GM21528 (cell line): Measurements from ENCODE around the gene COG5.

Source experiments
- ATAC-seq: cut with Tn5 transposase; IDR thresholded peaks from one replicate; pipeline ENCODE4 v1.9.1; 2021; ENCODE audit warnings: mild to moderate bottlenecking, moderate library complexity; ENCODE audit not compliant: unreplicated experiment, low FRiP score

The COG5 gene

GRCh38 chr7:107563775-107564552 lies at the start of gene COG5, which contains the start of gene DUS4L:
Gene COG5, minus strand, starts transcription at chr7:107563920. Its CDS starts 24 bp downstream, at chr7:107563896.
Gene DUS4L, plus strand, starts transcription at chr7:107563971. Its CDS starts 3,100 bp downstream, at chr7:107567071.
- peak; percentile 97 for ATAC-seq

GRCh38 chr7:107613439-107613838 lies 49.7 kb upstream of the COG5 start:
- no peak for ATAC-seq

- ATAC-seq, result no peak
These were observed 46.6 kb upstream of the COG5 start for GRCh38 chr7:107610323-107610722.

GRCh38 chr7:107609811-107610261 lies 46.1 kb upstream of the COG5 start:
- no peak for ATAC-seq

- ATAC-seq, result no peak
These were observed 42.6 kb upstream of the COG5 start for GRCh38 chr7:107606303-107606702.

GRCh38 chr7:107605218-107605815 lies 41.6 kb upstream of the COG5 start:
- no peak for ATAC-seq

GRCh38 chr7:107600816-107601215 lies 37.1 kb upstream of the COG5 start:
- no peak for ATAC-seq

GRCh38 chr7:107599262-107599661 lies 35.5 kb upstream of the COG5 start:
- no peak for ATAC-seq

GRCh38 chr7:107597953-107598352 lies 34.2 kb upstream of the COG5 start:
- ATAC-seq, result no peak

GRCh38 chr7:107597582-107597916 lies 33.8 kb upstream of the COG5 start:
- no peak for ATAC-seq

GRCh38 chr7:107596881-107597581 lies 33.3 kb upstream of the COG5 start:
- ATAC-seq, result no peak

GRCh38 chr7:107594961-107595737 lies 31.4 kb upstream of the COG5 start:
- ATAC-seq, result no peak

GRCh38 chr7:107593025-107593410 lies 29.3 kb upstream of the COG5 start:
- ATAC-seq, result no peak

GRCh38 chr7:107592361-107593024 lies 28.8 kb upstream of the COG5 start:
- no peak for ATAC-seq

GRCh38 chr7:107591421-107591820 lies 27.7 kb upstream of the COG5 start:
- ATAC-seq, result no peak

- ATAC-seq, result no peak
These were observed 24.9 kb upstream of the COG5 start for GRCh38 chr7:107588529-107589130.

- no peak for ATAC-seq
These were observed 21.0 kb upstream of the COG5 start for GRCh38 chr7:107584716-107585115.

- no peak for ATAC-seq
These were observed 19.2 kb upstream of the COG5 start for GRCh38 chr7:107582875-107583274.

- no peak for ATAC-seq
These were observed 17.8 kb upstream of the COG5 start for GRCh38 chr7:107581387-107582013.
